Spleen (tissue), 7 donors: ENCODE measurements around the gene TBC1D20.

Experiments used
- CTCF ChIP-seq, 11 experiments: fragments of 200-600 bp in 7 of 11; fragments of 450-650 bp in 4 of 11; sonication (generic) in 4 of 11; IDR thresholded peaks in 8 of 11; conservative IDR thresholded peaks in 3 of 11; 1 replicate in 7 of 11; 2 replicates in 4 of 11; pipeline versions ENCODE4 v1.4.0 to v1.8.0; 2016 to 2021; ENCODE audit warnings: antibody characterized with exemption in 11 of 11, inconsistent platforms in 4 of 11, mild to moderate bottlenecking in 1 of 11
- POLR2A ChIP-seq, 3 donors: fragments of 450-650 bp; IDR thresholded peaks; one replicate each; pipeline ENCODE4 v1.5.1; 2017; ENCODE audit warnings: antibody characterized with exemption in 3 of 3, mild to moderate bottlenecking in 1 of 3
- POLR2AphosphoS5 ChIP-seq, 3 donors: sonication (generic); formaldehyde crosslinking; IDR thresholded peaks; one replicate each; pipeline ENCODE4 v1.5.1; 2017; ENCODE audit warnings: antibody characterized with exemption in 3 of 3
- donor health status: DM: no; HTN: no; CAD: no; lungs with moderate emphysema.
- donor health status: DM: no; HTN: no; CAD: no.
- donor health status: DM: no; HTN: no; CAD: no.

DNA sequence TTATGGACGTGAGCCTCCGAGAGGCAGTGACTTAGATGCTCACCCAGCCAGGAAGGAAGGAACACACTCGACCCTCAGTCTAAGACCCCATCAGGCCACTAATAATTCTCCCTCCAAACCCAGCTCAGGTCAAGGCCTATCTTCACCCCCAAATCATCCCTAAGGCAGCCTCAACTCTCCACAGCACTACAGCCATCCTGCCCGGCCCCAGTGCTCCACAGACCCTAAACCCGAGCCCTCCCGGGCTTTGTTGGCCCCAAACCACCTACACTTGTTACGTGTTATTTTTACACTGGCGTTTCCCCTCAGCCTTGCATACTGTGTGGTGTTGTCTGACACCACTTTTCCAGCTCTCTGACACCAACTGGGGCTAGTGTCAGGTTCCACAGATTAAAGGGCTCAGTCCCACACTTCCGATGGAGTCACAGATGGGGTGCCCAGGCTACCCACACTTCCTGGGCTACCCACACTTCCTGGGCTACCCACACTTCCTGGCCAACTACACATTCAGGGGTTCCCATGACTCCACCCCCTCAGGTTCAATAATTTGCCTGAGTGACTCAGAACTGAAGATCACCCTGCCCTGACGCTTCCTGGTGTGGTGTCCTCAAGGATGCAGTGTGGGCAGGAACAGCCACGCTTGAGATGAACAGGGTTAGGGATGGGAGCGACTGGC lies 28.9 kb downstream of the TBC1D20 start:
- TF ChIP-seq POLR2A (IDR thresholded peaks at IDR 0.05) (no peak), CTCF (IDR thresholded peaks at IDR 0.05 in 8 of 11, conservative IDR thresholded peaks at IDR 0.05 in 3 of 11) (no peak), POLR2AphosphoS5 (IDR thresholded peaks at IDR 0.05) (peak in 1 of 3 donors; percentile 51)
